ENCODE data around the gene PINK1.

- TF ChIP-seq CTCF (conservative IDR thresholded peaks at IDR 0.05) (no peak), EZH2 (IDR thresholded peaks at IDR 0.05; ENCODE audit: low read depth) (no peak)
Observed at GRCh38 chr1:20695515-20695914, 62.3 kb downstream of the PINK1 start.
